Tibial nerve (tissue), 4 donors: ENCODE results near the gene LPAR1. TPM values are rescaled to one million over a fixed set of nuclear protein-coding genes. Genes with fewer than 3 reads are reported as not detected.

Source experiments
- DNase-seq, 2 donors: peaks; one replicate each; pipeline ENCODE4 v3.0.0-alpha.2; 2019; ENCODE audit warnings: low spot score in 2 of 2
- H3K27ac ChIP-seq, 4 donors: fragments of 200-600 bp; sonication (generic) in 3 of 4; one replicate each; pipeline ENCODE4 v1.5.1; 2017 to 2019; ENCODE audit warnings: mild to moderate bottlenecking in 1 of 4
- H3K27me3 ChIP-seq, 2 donors: fragments of 200-600 bp; sonication (generic) in 1 of 2; one replicate each; pipeline versions ENCODE4 v1.5.1 to v1.6.0; 2017 to 2019
- H3K36me3 ChIP-seq, 3 donors: fragments of 200-600 bp; sonication (generic); one replicate each; pipeline ENCODE4 v1.5.1; 2018 to 2019
- H3K4me1 ChIP-seq, 4 donors: fragments of 200-600 bp; sonication (generic) in 3 of 4; one replicate each; pipeline ENCODE4 v1.5.1; 2017 to 2019
- H3K4me3 ChIP-seq, 4 donors: fragments of 200-600 bp; sonication (generic) in 3 of 4; one replicate each; pipeline ENCODE4 v1.5.1; 2017 to 2019; ENCODE audit warnings: mild to moderate bottlenecking in 1 of 4, moderate library complexity in 1 of 4
- H3K9me3 ChIP-seq, 4 donors: fragments of 200-600 bp; sonication (generic) in 3 of 4; one replicate each; pipeline ENCODE4 v1.5.1; 2017 to 2019
- EP300 ChIP-seq, 2 donors: sonication (generic); formaldehyde crosslinking; IDR thresholded peaks; one replicate each; pipeline ENCODE4 v1.6.1; 2017; ENCODE audit warnings: antibody characterized with exemption in 2 of 2, mild to moderate bottlenecking in 1 of 2
- POLR2A ChIP-seq, 2 donors: fragments of 450-650 bp; IDR thresholded peaks; one replicate each; pipeline ENCODE4 v1.6.1; 2017; ENCODE audit warnings: antibody characterized with exemption in 2 of 2, mild to moderate bottlenecking in 2 of 2, moderate library complexity in 2 of 2
- WGBS, 2 donors: methylation state at CpG; one replicate each; pipeline ENCODE4 v1.1.5; 2018; 5-methylcytosine and 5-hydroxymethylcytosine counted together
- total RNA-seq, 4 donors: library from RNA; depleted of rRNA; stranded (reverse); fragments of >200 nt; gene quantifications; one replicate each; pipeline ENCODE4 v1.1.0, GENCODE V29; 2016
- TF ChIP-seq, protein P1 (sequence below), 5 experiments: fragments of 200-600 bp in 3 of 5; fragments of 450-650 bp in 2 of 5; sonication (generic) in 3 of 5; IDR thresholded peaks; one replicate each; pipeline ENCODE4 v1.5.1; 2016 to 2019; ENCODE audit warnings: antibody characterized with exemption in 5 of 5, mild to moderate bottlenecking in 3 of 5, moderate library complexity in 2 of 5

The LPAR1 gene
- total RNA-seq, 4 donors from 2014 or later, result 156 to 238 (median 199) TPM

DNA sequence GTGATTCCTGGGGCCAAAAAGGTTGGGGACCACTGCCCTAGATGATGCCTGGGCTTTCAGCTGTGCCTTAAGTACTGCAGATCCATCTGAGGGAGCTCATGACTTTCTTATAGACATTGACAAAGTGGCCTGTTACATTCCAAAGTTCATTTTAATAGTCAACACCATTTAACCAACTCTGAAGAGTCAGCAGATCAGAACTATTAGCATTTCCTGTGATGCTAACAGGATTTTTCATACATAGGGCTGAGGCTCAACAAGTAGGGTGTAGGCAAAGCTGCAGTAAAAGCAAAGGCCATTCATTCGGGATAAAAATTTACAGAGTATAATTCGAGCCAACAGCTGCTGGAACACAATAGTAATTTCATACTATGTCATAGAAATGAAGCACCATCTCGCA, 105.4 kb downstream of the LPAR1 start:
- Histone ChIP-seq H3K9me3 (peaks cover 0 to 6% (median 0%) of the 10 kb centered on the region in 4 donors), H3K4me1 (peaks cover 0 to 70% (median 19%) of the 10 kb centered on the region in 4 donors), H3K4me3 (no peak overlapping the region), H3K27ac (peak overlapping the region in 2 of 4 donors; percentile 77 to 82), H3K36me3 (peaks cover 0 to 13% (median 0%) of the 10 kb centered on the region in 3 donors), H3K27me3 (no peaks in the 10 kb centered on the region)
- WGBS, 2 donors, result 43% methylated on average over 3 of the region's 3 CpGs
- TF ChIP-seq, protein P1, sequence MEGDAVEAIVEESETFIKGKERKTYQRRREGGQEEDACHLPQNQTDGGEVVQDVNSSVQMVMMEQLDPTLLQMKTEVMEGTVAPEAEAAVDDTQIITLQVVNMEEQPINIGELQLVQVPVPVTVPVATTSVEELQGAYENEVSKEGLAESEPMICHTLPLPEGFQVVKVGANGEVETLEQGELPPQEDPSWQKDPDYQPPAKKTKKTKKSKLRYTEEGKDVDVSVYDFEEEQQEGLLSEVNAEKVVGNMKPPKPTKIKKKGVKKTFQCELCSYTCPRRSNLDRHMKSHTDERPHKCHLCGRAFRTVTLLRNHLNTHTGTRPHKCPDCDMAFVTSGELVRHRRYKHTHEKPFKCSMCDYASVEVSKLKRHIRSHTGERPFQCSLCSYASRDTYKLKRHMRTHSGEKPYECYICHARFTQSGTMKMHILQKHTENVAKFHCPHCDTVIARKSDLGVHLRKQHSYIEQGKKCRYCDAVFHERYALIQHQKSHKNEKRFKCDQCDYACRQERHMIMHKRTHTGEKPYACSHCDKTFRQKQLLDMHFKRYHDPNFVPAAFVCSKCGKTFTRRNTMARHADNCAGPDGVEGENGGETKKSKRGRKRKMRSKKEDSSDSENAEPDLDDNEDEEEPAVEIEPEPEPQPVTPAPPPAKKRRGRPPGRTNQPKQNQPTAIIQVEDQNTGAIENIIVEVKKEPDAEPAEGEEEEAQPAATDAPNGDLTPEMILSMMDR (IDR thresholded peaks at IDR 0.05), result no peak
- no peak for TF ChIP-seq POLR2A (IDR thresholded peaks at IDR 0.05)
- no peak for TF ChIP-seq EP300 (IDR thresholded peaks at IDR 0.05)
- DNase-seq, result no peak

DNA sequence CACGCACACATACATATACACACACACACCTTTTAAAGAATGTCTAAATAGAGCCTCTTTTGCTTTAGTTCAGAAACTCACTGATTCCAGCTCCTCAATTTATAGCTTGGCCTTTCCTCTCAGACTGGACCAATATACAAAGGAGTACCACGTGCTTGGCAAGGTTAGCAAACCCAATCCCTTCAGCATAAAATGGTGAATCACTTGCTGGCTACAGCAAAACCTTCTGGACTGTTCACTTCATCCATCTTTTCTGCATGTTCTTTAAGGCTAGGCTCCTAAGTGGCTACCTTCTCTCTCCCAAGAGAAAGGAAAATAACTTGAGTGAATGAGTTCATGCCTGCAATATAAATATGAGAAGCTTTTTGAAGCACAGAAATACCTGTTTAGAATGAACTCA, 109.7 kb downstream of the LPAR1 start:
- Histone ChIP-seq H3K4me3 (no peak overlapping the region), H3K36me3 (peaks cover 0 to 13% (median 0%) of the 10 kb centered on the region in 3 donors), H3K27ac (peak overlapping the region in 2 of 4 donors; percentile 7 to 65), H3K9me3 (peaks cover 0 to 6% (median 0%) of the 10 kb centered on the region in 4 donors), H3K4me1 (peaks cover 0 to 53% (median 9%) of the 10 kb centered on the region in 4 donors), H3K27me3 (no peaks in the 10 kb centered on the region)
- TF ChIP-seq, protein P1 (IDR thresholded peaks at IDR 0.05), result no peak
- no peak for TF ChIP-seq EP300 (IDR thresholded peaks at IDR 0.05)
- no peak for TF ChIP-seq POLR2A (IDR thresholded peaks at IDR 0.05)
- 64 to 68% methylated on average over 2 of the region's 2 CpGs for WGBS, 2 donors
- DNase-seq, result no peak

DNA sequence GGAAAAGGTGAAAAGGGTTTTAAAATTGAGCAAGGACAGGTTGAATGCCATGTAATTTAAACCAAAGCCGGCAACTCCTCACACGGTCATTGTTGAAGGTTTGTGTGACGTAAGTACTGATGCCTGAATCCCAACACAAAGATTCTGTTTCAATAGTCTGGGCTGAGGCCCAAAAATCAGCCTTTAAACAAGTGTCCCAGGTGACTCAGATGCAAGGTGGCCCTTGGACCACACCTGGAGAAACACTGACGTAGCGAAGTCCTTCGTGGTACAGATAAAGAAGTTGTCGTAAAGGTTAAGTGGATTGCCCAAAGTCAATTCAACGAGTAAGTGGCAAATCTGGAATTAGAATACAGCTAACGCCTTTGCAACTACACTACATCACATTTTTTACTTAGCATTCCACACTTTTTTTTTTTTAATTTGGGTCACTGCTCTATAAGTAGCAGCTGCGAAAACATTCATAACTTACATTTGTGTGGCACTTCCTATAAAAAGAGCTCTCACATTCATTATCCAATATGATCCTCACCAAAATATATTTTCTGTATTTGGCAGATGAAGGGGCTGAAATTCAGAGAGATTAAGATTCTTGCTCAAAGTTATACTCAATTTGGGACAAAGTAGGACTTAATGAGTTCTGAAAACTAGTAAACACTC, 111.3 kb downstream of the LPAR1 start:
- peak overlapping the region in 3 of 4 donors; percentile 48 to 76 (median 74) for H3K27ac ChIP-seq
- 65 to 73% methylated on average over 10 of the region's 10 CpGs for WGBS, 2 donors
- peaks cover 0 to 44% (median 7%) of the 10 kb centered on the region in 4 donors for H3K4me1 ChIP-seq
- H3K9me3 ChIP-seq, result peaks cover 0 to 2% (median 0%) of the 10 kb centered on the region in 4 donors
- H3K4me3 ChIP-seq, result no peak overlapping the region
- TF ChIP-seq, protein P1 (IDR thresholded peaks at IDR 0.05), result no peak
- peak in 1 of 2 donors; percentile 71 for TF ChIP-seq EP300 (IDR thresholded peaks at IDR 0.05)
- peaks cover 0 to 13% (median 0%) of the 10 kb centered on the region in 3 donors for H3K36me3 ChIP-seq
- no peak for DNase-seq
- H3K27me3 ChIP-seq, result no peaks in the 10 kb centered on the region

DNA sequence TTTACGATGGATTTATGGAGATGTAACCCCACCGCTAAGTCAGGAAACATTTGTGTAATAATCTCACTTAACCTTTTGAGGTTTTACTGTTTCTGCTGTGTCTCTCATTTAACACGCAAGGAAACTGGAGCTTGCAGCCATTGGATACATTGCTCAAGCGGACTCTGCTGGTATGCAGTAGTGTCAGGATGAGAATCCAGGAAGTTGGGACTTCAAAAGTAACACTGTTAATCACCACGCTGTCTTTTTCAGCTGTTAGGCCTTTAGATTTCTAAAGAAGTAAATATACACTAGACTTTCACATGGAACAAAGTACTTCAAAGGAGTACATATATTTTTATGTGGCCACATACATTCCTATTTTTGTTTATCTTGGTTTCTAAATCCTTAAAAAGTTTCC, 114.7 kb downstream of the LPAR1 start:
- no peak overlapping the region for H3K4me3 ChIP-seq
- DNase-seq, result no peak
- H3K4me1 ChIP-seq, result peaks cover 4 to 68% (median 24%) of the 10 kb centered on the region in 4 donors
- H3K36me3 ChIP-seq, result no peaks in the 10 kb centered on the region
- H3K27me3 ChIP-seq, result no peaks in the 10 kb centered on the region
- no peaks in the 10 kb centered on the region for H3K9me3 ChIP-seq
- 82 to 84% methylated on average over 5 of the region's 5 CpGs for WGBS, 2 donors
- H3K27ac ChIP-seq, result peak overlapping the region in 1 of 4 donors; percentile 23
- TF ChIP-seq EP300 (IDR thresholded peaks at IDR 0.05) (no peak), POLR2A (IDR thresholded peaks at IDR 0.05) (no peak)
- TF ChIP-seq, protein P1 (IDR thresholded peaks at IDR 0.05), result no peak

DNA sequence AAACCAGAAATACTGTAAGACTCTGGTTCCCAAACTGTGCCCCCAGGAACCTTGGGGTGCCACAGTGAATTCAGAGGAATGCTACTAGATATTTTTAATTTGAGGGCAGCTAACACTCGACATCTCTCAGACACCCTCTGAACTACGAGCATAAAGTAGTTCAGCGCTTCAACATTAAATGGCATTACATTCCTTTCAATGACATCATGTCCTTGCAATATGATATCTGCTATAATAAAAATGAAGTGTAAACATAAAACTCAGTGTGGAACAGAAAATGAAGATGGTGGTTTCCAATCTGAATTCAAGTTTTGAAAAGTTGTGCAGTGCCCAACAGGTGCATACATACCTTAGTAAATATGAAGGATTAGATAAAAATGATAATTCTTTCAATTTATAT, 116.1 kb downstream of the LPAR1 start:
- TF ChIP-seq, protein P1 (IDR thresholded peaks at IDR 0.05), result no peak
- TF ChIP-seq POLR2A (IDR thresholded peaks at IDR 0.05), result no peak
- Histone ChIP-seq H3K36me3 (no peaks in the 10 kb centered on the region), H3K9me3 (no peaks in the 10 kb centered on the region), H3K27ac (peak overlapping the region in 2 of 4 donors; percentile 45 to 57), H3K4me3 (no peak overlapping the region), H3K27me3 (no peaks in the 10 kb centered on the region), H3K4me1 (peaks cover 4 to 64% (median 25%) of the 10 kb centered on the region in 4 donors)
- 44 to 54% methylated on average over 3 of the region's 3 CpGs for WGBS, 2 donors
- DNase-seq, result no peak
